IPS-NIHi11 (cell line): Measurements from ENCODE around the gene PRR23B.
"Not testable (repeated sequence)": the region's sequence is repeated elsewhere in the genome, so short reads cannot be mapped to it uniquely, and the experiment has no call there.

Experiments used
- DNase-seq: peaks from one replicate; pipeline ENCODE4 v3.0.0; 2012; ENCODE audit warnings: mixed read lengths, low spot score

The PRR23B gene

DNA sequence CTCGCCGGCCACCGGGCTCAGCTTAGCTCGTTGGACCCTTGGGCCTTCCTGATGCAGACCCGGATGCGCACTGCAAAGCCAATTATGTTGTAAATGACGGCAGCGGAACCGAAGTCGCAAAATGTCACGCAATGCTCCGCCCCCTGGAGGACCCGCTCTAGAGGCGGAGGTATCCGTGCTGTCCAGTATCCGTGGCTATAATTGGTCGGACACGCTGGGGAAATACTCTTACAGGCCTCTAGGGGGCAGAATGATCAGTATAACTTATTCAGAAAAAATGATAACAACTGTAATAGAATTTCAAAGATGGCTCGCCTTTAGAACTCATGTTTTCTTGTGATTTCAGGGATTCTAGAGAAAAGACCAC, at the start of gene PRR23B:
TSS of gene PRR23B (minus strand) at position 59 of the 367 bp plus-strand sequence. CDS start 265 bp downstream, outside the sequence.
- DNase-seq: peak; percentile 54

DNA sequence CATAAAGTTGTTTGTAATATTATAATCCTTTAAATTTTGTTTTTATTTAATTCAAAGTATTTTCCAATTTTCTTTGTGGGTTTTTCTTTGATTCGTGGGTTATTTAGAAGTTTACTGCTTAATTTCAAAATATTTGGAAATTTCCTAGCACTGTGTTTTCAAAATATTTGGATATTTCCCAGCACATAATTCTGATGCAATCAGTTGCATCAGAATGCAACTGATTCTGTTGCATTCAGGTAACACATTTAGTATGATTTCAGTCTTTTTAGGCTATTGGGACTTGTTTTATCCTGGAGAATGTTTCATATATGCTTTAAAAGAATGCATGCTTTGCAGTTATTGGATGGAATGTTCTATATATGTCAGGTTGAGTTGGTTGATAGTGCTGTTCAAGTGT, 42.2 kb upstream of the PRR23B start:
- DNase-seq: no peak

DNA sequence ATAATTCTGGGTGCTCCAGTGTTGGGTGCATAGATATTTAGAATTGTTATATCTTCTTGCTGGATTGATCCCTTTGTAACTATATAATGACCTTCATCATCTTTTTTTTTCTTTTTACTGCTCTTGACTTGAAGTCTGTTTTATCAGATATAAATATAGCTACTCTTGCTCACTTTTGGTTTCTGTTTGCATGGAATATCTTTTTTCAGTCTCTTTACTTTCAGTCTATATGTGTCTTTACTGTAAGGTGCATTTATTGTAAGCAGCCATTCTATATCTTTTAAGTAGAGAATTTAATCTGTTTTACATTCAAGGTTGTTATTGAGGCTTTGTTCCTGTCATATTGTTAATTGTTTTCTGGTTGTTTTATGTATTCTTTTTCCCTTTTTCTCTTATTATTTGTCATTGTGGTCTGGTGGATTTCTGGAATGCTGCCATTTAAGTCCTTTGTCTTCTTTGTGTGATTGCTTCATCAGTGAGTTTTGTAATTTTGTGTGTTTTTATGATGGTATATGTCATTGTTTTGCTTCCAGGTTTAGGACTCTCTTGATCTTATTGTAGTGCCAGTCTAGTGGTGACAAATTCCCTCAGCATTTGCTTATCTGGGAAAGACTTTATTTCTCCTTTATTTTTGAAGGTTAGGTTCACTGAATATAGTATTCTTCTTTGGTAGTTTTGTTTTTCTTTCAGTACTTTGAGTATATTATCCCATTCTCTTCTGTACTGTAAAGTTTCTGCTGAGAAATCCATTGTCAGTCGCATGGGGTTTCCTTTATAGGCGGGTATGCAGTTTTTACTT, 32.3 kb upstream of the PRR23B start:
- no peak for DNase-seq

DNA sequence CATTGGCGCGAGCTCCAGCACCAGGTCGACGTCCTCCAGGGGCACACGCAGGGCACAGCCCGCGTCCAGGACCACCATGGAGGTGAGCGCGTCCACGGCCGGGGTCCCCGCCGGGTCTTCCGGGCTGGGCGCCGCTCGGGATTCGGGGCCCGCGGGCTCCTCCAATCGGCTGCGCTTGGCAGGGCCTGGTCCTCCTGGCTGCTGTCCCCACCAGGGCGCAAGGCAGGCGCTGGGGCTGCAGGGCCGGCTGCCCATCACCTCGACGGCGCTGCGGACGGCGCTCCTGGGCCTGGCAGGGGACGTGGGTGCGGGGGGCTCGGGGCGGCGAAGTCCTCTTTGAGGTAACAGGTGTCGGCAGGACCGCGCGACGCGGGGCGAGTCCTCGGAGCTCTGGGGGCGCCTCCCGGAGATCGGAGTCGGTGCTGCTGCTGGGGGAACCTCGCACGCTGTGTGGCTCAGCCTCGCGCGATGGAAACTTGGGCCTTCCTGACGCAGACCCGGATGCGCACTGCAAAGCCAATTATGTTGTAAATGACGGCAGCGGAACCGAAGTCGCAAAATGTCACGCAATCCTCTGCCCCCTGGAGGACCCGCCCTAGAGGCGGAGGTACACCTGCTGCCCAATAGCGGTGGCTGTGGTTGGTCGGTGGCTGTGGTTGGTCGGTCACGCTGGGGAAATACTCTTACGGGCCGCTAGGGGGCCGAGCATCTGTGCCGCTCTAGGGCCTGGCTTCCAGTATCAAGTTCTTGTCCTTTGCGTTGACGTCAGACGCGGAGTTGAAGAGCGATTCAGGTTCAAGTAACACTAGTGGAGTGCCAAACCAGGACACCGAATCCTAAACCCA, 23.9 kb upstream of the PRR23B start, which contains the start of gene PRR23C:
TSS of gene PRR23C (minus strand) at position 527 of the 845 bp plus-strand sequence. CDS start at position 255, 272 bp downstream.
- DNase-seq: peak; percentile 36

DNA sequence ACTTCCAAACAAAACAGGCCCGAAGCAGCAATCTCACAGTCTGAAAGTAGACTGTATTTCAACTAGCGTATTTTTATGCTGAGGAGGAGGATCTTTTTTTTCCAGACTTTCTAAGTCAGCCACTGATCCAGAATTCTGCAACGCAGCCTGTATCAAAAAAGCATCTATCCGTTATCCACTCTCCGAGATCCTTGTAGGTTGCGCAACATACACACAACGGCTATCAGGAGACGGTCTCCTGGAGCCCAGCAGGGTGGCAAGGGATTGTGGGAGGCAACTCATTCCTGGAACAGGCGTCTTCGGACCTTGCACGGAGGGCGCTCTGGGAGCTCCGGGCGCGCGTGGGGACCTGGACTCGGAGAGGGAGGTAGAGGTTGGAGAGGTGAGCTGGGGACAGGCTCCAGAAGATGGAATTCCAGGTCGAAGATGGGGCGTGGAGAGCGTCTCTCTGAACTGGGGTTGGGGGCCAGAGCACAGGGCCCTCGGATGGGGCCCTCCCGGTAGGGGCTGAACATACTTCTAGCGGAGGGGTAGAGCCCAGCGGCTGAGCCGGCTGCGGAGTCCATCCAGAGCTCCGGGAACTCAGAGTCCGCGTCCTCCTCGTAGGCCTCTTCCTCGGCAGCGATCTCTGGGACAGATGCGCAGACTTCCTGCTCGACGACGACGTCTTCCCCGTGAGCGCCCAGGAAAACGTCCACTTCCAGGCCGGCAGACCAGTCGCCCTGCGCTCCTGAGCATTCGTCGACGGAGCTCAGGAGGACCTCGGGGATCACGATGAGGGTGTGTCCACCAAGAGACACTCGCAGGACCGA, 23.0 kb upstream of the PRR23B start:
- DNase-seq: no peak

DNA sequence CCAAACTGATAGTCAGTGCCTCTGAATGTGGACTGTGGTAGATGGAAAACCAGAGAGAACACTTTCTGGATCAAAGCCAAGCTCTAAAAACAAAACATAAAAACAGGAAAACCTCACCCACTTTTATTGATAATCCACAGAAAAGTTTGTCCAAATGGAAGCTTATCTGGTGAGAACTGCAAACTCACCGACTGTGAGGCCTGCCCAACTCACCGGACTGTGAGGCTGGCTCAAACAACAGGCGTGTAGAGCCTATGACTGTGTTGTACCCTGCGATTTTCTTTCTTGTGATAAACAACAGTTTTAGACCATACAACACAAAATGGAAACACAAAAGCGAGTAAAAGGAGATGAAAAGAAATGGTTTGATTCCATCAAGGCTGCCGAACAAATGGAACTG, 16.8 kb upstream of the PRR23B start:
- no peak for DNase-seq

DNA sequence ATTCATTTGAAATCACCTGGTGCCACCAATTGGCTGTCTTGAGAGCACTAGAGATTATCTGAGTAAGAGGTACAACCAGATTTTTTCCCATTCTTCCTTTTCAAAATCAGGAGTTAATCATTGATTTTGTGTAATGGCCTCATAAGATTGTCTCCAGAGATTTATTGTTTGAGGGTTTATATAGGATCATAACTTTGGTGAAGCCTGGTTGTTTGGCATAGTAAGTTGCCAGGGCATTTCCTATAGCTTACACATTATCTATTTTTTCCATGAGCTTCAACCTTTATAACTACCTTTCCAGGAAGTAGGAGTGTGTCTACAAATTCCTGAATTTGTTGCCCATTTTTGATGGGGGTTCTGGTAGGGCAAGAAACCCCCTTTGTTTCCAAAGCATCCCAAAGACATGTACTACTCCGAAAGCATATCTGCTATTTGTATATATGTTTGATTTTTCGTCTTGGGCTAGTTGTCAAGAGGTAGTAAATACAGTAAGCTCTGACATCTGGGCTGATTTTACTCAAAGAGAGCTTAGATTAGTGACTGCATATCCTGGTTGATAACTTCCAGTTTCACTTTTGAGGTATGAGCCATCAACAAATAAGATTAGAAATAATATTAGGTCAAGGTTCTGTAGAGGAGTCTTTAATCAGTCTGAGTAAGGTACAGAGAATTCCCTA, 11.7 kb upstream of the PRR23B start:
- no peak for DNase-seq

DNA sequence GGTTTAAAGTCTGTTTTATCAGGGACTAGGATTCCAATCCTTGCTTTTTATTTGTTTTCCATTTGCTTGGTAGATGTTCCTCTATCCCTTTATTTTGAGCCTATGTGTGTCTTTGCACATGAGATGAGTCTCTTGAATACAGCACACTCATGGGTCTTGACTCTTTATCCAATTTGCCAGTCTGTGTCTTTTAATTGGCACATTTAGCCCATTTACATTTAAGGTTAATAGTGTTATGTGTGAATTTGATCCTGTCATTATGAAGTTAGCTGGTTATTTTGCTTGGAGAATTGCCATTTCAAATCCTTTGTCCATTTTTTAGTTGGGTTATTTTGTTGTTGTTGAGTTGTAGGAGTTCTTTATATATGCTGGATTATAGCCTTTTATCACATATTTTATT, 9.8 kb upstream of the PRR23B start:
- DNase-seq: not testable (repeated sequence)

DNA sequence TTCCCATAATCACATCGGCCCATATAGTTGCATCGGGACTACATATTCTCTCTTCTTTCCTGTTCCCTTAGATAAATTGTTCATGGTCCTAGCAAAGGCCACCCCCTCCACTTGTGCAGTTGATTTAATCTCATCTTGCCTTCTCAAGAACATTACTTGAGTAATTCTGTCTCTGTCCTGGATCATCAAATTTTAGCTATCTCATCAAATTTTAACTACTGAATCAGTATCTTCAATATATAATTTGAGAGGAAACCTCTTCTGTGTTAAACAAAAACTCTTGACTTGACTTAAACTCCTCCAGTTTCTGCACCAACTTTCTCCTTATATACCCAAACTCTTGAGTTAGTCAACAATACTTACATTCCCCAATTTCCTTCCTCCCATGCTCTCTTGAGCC, 4.2 kb upstream of the PRR23B start:
- peak; percentile 0 for DNase-seq

DNA sequence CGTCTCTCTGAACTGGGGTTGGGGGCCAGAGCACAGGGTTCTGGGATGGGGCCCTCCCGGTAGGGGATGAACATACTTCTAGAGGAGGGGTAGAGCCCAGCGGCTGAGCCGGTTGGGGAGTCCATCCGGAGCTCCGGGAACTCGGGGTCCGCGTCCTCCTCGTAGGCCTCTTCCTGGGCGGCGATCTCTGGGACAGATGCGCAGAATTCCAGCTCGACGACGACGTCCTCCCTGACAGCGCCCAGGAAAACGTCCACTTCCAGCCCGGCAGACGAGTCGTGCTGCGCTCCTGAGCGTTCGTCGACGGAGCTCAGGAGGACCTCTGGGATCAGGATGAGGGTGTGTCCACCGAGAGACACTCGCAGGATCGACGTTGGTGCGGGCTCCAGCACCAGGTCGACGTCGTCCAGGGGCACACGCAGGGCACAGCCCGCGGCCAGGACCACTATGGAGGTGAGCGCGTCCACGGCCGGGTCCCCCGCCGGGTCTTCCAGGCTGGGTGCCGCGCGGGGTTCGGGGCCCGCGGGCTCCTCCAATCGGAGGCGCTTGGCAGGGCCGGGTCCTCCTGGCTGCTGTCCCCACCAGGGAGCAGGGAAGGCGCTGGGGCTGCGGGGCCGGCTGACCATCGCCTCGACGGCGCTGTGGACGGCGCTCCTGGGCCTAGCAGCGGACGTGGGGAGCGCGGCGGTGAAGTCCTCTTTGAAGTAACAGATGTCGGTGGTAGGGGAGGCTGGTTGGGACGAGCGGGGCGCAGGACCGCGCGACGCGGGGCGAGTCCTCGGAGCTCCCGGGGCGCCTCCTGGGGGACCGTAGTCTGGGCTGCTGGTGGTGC, 474 bp downstream of the PRR23B start:
- no peak for DNase-seq

DNA sequence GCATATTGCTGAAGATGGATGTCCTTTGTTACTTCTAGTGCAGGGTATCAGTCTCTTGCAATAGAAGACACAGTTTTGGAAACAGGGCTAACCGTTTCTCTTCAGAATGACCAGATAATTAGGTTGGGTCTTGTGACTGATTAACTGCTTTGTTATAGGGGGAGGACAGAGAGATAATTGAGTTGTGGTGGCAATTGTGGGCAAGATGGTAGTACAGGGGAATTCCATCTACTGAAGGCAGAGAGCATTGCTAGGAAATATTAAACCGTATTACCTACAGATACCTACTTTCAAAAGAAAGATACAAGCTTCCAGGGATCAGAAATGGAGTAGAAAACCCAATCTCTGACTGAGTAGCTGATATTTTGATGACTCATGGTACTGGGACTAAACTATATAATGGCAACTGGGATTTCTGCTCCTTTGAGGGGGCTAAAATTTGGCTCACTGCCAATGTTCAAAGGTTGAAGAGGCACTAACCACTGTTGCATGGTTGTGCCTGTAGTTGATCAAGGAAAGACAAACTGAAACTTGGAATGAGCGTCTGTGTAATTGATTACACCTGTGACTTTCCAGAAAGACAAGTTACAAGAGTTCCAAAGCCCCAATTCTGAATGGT, 4.2 kb downstream of the PRR23B start:
- DNase-seq: no peak

DNA sequence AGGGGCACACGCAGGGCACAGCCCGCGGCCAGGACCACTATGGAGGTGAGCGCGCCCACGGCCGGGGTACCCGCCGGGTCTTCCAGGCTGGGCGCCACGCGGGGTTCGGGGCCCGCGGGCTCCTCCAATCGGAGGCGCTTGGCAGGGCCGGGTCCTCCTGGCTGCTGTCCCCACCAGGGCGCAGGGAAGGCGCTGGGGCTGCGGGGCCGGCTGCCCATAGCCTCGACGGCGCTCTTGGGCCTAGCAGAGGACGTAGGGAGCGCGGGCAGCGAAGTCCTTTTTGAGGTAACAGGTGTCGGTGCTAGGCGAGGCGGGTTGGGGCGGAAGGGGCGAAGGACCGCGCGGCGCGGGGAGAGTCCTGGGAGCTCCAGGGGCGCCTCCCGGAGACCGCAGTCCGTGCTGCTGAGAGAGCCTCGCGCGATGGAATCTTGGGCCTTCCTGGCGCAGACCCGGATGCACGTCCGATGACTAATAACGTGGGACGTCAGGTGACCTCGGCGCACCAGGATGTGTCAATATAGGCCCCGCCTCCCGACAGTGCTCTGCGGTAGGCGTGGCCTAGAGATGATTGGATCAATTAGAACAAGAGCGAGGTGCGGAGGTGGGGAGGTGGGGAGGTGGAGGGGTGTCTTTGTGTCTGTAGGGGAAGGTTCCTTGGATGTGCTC, 14.5 kb downstream of the PRR23B start, which contains the start of gene PRR23A:
TSS of gene PRR23A (minus strand) at position 218 of the 666 bp plus-strand sequence. CDS start at position 218, 0 bp downstream.
- DNase-seq: no peak

DNA sequence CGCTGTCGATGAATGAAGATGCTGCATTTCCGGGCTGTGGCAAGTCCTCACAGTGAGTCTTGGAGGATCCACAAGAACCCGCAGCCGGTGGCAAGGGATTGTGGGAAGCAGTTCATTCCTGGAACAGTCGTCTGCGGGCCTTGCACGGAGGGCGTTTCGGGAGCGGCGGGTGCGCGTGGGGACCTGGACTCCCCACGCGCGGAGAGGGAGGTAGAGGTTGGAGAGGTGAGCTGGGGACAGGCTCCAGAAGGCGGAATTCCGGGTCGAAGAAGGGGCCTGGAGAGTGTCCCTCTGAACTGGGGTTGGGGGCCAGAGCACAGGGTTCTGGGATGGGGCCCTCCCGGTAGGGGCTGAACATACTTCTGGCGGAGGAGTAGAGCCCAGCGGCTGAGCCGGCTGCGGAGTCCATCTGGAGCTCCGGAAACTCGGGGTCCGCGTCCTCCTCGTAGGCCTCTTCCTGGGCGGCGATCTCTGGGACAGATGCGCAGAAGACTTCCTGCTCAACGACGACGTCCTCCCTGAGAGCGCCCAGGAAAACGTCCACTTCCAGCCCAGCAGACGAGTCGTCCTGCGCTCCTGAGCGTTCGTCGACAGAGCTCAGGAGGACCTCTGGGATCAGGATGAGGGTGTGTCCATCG, 15.3 kb downstream of the PRR23B start:
- DNase-seq: no peak

DNA sequence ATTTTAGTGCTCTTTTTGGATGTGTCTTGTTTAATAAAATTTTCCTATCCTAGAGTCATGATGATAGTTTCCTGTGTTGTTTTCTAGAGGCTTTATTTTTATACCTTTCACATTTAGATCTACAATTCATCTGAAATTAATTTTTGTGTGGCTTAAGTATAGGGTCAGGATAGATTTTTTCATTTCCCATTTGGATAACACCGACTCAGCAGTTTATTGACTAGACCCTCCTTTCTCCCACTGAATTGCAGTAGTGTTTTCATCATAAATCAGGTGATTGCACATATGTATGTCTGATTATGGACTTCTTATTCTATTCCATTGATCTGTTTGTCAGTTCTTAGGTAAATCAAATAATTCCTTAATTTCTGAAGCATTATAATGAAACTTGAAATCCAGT, 25.0 kb downstream of the PRR23B start:
- DNase-seq: no peak

DNA sequence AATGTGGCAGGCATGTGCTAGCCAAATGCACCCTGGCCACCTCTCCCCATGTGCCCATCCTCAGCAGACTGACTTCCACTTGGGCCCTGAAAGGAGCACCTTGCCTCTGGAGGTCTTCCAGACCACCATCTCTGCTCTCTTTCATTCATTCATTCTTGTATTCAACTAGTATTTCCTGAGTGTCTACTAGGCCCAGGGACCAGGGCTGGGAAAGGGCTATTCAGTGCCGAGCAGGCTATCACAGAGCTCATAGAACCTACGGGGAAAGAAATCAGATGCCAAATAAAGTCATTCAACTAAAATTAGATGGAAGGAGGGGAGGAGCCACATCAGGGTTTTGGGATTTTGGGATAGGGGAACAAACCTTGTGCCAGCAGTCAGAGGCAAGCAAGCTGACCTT, 33.5 kb downstream of the PRR23B start:
- no peak for DNase-seq

DNA sequence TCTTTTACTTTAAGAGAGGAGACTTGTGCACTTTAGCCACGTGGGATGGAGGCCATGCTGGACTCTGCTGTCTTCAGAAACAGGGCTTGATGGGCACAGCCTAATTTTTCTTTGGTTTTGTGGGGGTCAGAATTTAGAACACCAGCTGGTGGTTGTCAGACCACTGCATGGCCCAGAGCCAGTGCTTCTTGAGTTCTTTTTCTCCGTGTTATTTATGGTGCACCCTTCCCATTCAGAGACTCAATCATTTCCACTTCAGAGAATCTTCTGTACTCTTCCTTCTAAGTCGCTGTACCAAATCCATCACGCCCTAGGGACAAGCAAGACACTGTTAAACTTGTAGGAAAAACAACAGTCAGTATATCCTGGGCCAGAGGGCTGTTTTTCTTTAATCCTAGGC, 34.8 kb downstream of the PRR23B start:
- no peak for DNase-seq

DNA sequence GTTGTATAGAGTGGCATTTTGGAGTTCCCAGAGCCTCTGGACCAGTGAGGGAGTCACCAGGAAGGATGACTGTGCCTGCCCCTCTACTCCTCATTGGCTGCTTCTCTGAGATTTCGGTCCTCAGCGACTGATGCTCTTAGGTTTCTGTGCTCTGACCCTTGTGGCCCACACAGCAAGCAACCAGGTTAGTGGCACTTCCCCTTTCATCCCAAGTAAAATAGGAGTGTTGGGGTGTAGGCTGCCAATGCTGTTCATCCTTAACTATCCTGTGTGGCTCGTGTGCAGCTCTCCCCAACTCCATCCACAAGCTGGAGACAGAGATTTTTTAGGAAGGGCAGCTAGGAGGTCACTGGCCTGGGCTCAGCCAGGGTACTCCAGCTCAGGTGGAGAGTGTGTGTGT, 35.9 kb downstream of the PRR23B start:
- DNase-seq: no peak

DNA sequence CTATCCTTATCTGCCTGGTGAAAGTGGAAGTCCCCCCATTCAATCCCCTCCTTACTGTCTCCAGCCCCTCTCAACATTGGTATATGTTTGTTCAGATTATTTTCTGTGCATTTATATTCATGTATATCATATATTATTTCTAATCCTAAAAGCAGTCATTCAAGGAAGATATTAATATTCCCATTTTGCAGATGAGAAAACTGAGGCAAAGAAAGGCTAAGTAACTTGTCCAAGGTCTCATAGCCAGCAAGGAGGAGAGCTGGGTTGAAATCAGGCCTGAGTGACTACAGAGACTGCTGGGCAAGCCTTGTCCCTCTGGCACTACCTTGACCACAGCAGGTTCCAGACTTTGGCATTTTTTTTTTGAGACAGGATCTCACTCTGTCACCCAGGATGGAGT, 44.7 kb downstream of the PRR23B start:
- DNase-seq: no peak

DNA sequence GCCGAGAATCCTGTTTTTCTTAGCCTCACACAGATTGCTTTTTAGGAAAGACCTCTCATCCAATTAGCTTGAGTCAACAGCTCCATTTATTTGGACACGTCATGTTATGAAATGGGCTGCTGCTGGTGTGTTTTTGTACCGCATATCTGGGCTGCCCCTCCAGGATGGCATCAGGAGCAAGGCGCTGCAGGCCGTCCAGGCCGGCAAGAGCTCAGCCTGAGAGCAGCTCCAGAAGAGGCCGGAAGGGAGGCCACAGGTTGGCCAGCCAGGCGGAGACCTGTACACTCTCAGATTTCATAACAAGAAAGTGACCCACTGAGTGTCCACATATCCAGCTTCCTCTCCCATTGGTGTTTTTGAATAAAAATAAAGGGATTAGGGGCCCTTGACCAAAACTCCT, 45.4 kb downstream of the PRR23B start:
- DNase-seq: no peak
